HFF-Myc (cell line): Measurements from ENCODE around the gene GNGT1.
"Not testable (repeated sequence)": the region's sequence is repeated elsewhere in the genome, so short reads cannot be mapped to it uniquely, and the experiment has no call there.

Experiments
- DNase-seq: peaks from one replicate; pipeline ENCODE4 v3.0.0-alpha.2; 2011; ENCODE audit warnings: low read depth; ENCODE audit errors: extremely low read depth
- H3K4me3 ChIP-seq: replicated peaks from 2 replicates; pipeline ENCODE4 v1.5.1; 2011; ENCODE audit warnings: low read depth, mild to moderate bottlenecking, control low read depth, low read length
- CTCF ChIP-seq: IDR thresholded peaks from 2 replicates; pipeline ENCODE4 v1.5.1; 2012; ENCODE audit warnings: mild to moderate bottlenecking, low read depth, low read length, control low read depth; ENCODE audit errors: missing control alignments

GNGT1 gene

GRCh38 chr7:93914581-93915066 is 8.3 kb downstream of the GNGT1 start:
- DNase-seq: no peak
- no peak overlapping the region for H3K4me3 ChIP-seq

GRCh38 chr7:93915206-93915842 is 9.0 kb downstream of the GNGT1 start:
- H3K4me3 ChIP-seq, DNase-seq: not testable (repeated sequence)

More at GRCh38 chr7:93914581-93915066, 8.3 kb downstream of the GNGT1 start:
- TF ChIP-seq CTCF: no peak

GRCh38 chr7:93915888-93916287 is 9.5 kb downstream of the GNGT1 start:
- not testable (repeated sequence) for H3K4me3 ChIP-seq, DNase-seq

- not testable (repeated sequence) for H3K4me3 ChIP-seq, DNase-seq
These were observed 9.9 kb downstream of the GNGT1 start for GRCh38 chr7:93916315-93916714.

GRCh38 chr7:93920496-93921182 is 14.3 kb downstream of the GNGT1 start:
- no peak for DNase-seq
- peak overlapping the region; percentile 69 for H3K4me3 ChIP-seq
- no peak for TF ChIP-seq CTCF

GRCh38 chr7:93921186-93921585 is 14.8 kb downstream of the GNGT1 start:
- no peak for TF ChIP-seq CTCF
- no peak for DNase-seq
- H3K4me3 ChIP-seq: peak overlapping the region; percentile 69

- peak within 1 kb of the TSS; percentile 69 for H3K4me3 ChIP-seq
- DNase-seq: no peak
These were observed 15.5 kb downstream of the GNGT1 start, which contains the start of gene GNG11 for GRCh38 chr7:93921607-93922566. Gene GNG11 (plus strand): TSS chr7:93921735. CDS start chr7:93922138, 403 bp downstream.

More at GRCh38 chr7:93921607-93922566, 15.5 kb downstream of the GNGT1 start, which contains the start of gene GNG11:
- TF ChIP-seq CTCF: no peak
